K562 (cell line): Measurements from ENCODE around the gene RUSC1. TPM values are rescaled to one million over a fixed set of nuclear protein-coding genes. Genes with fewer than 3 reads are reported as not detected.
A peak's percentile ranks its signal among the peaks of the same experiment; 100 is the strongest.

Experiments used
- E4F1 ChIP-seq: fragments of 250-450 bp; sonication (Bioruptor Pico); IDR thresholded peaks from 2 replicates; pipeline ENCODE4 v1.5.0; 2021; ENCODE audit warnings: mild to moderate bottlenecking, borderline replicate concordance
- ETV5 ChIP-seq: sonication (generic); formaldehyde crosslinking; IDR thresholded peaks from 2 replicates; pipeline ENCODE4 v1.4.0; 2020; ENCODE audit warnings: low read depth, mild to moderate bottlenecking, missing genetic modification reagents
- FOXA1 ChIP-seq: fragments of 450-650 bp; IDR thresholded peaks from 2 replicates; pipeline ENCODE4 v1.6.1; 2016; ENCODE audit warnings: mild to moderate bottlenecking, borderline replicate concordance
- GTF2F1 ChIP-seq: IDR thresholded peaks from 2 replicates; pipeline ENCODE4 v1.6.1; 2011; ENCODE audit warnings: low read depth, low read length, improper control_type of control experiment
- ILF3 ChIP-seq: fragments of 450-650 bp; IDR thresholded peaks from 2 replicates; pipeline ENCODE4 v1.6.1; 2018; ENCODE audit warnings: antibody characterized with exemption, mild to moderate bottlenecking, moderate library complexity, borderline replicate concordance
- NR2C2 ChIP-seq, 2 experiments: fragments of 200-800 bp in 1 of 2; sonication (Bioruptor generic) in 1 of 2; sonication (generic) in 1 of 2; formaldehyde crosslinking in 1 of 2; IDR thresholded peaks; 2 replicates each; pipeline versions ENCODE4 v1.6.1 to v1.8.0; 2016 to 2022; ENCODE audit warnings: mild to moderate bottlenecking in 1 of 2, missing compliant biosample characterization in 1 of 2, missing genetic modification characterization in 1 of 2, missing genetic modification reagents in 1 of 2
- PATZ1 ChIP-seq: fragments of 250-450 bp; sonication (Bioruptor Pico); IDR thresholded peaks from 2 replicates; pipeline ENCODE4 v1.5.0; 2020; ENCODE audit warnings: mild to moderate bottlenecking, borderline replicate concordance
- SAFB ChIP-seq: fragments of 200-400 bp; formaldehyde crosslinking; IDR thresholded peaks from 2 replicates; pipeline ENCODE4 v1.6.1; 2017; ENCODE audit warnings: low read depth, low read length, borderline replicate concordance
- SAP30 ChIP-seq: fragments of 200-600 bp; sonication (generic); IDR thresholded peaks from 2 replicates; pipeline ENCODE4 v1.6.1; 2012; ENCODE audit warnings: borderline replicate concordance, low read depth, mild to moderate bottlenecking, moderate library complexity, low read length, control low read depth, inconsistent platforms; ENCODE audit not compliant: insufficient read depth, poor library complexity, severe bottlenecking
- TAF1 ChIP-seq: IDR thresholded peaks from 2 replicates; pipeline ENCODE4 v1.6.1; 2011; ENCODE audit warnings: mild to moderate bottlenecking, low read length, moderate library complexity; ENCODE audit not compliant: insufficient read depth, control insufficient read depth, severe bottlenecking; ENCODE audit errors: extremely low read depth
- ZBED1 ChIP-seq: IDR thresholded peaks from 2 replicates; pipeline ENCODE4 v1.6.1; 2014
- ZBTB49 ChIP-seq: sonication (generic); formaldehyde crosslinking; IDR thresholded peaks from 2 replicates; pipeline ENCODE4 v1.8.0; 2022; ENCODE audit warnings: missing genetic modification reagents, mild to moderate bottlenecking, borderline replicate concordance
- ZFX ChIP-seq: sonication (generic); formaldehyde crosslinking; IDR thresholded peaks from 2 replicates; pipeline ENCODE4 v1.8.0; 2022; ENCODE audit warnings: mild to moderate bottlenecking, missing genetic modification reagents, moderate library complexity
- ZNF449 ChIP-seq: fragments of 250-450 bp; sonication (Bioruptor Pico); IDR thresholded peaks from 2 replicates; pipeline ENCODE4 v1.8.0; 2022; ENCODE audit warnings: moderate library complexity, mild to moderate bottlenecking, inconsistent platforms
- polyA plus RNA-seq, 8 experiments: library from polyadenylated mRNA; depleted of rRNA in 4 of 8; stranded (reverse) in 5 of 8; unstranded in 3 of 8; fragments of >200 nt; fragmentation: Nextera tagmentation in 2 of 8; fragmentation: Illumina TruSeq in 1 of 8; extraction: Ambion mirVana in 2 of 8; extraction: Trizol in 1 of 8; gene quantifications; 2 replicates each; pipeline versions ENCODE4 v1.2.1 to v1.2.3, GENCODE V29; 2011 to 2014; ENCODE audit warnings: inconsistent platforms in 1 of 8, missing spikeins in 1 of 8
- total RNA-seq, 7 experiments: library from RNA; depleted of rRNA in 6 of 7; stranded (reverse); fragments of >200 nt in 6 of 7; fragmentation: Illumina TruSeq in 2 of 7; extraction: Trizol in 2 of 7; gene quantifications; 2 replicates each; pipeline versions ENCODE4 v1.2.1 to v1.2.3, GENCODE V29; 2011 to 2021; ENCODE audit warnings: low replicate concordance in 1 of 7

Gene RUSC1
- total and polyA plus RNA-seq, 9 of the 15 experiments (the other 6 are each of a cell fraction or from before 2014, with no cell fraction given) = 5.7 to 68.3 (median 33.6) TPM

- TF ChIP-seq ZBTB49 (CRISPR knock-in tag) (no peak), ZBED1 (peak; percentile 56; the same call in 1 of the 2 replicates), GTF2F1 (no peak), TAF1 (peak; percentile 87), SAFB (peak; percentile 86; the same call in 1 of the 2 replicates), ETV5 (CRISPR knock-in tag) (no peak; the same call in 1 of the 2 replicates), PATZ1 (CRISPR knock-in tag) (no peak), E4F1 (no peak), ILF3 (no peak), ZNF449 (no peak), NR2C2 (CRISPR knock-in tag; IDR thresholded peaks at IDR 0.05) (peak; percentile 80), NR2C2 (tag; IDR thresholded peaks at IDR 0.05) (peak; percentile 97), FOXA1 (no peak), SAP30 (no peak), ZFX (CRISPR knock-in tag) (peak; percentile 79)
These were observed 11.9 kb upstream of the RUSC1 start, which contains the start of gene FDPS (continued) for GRCh38 chr1:155308493-155309422.
